K562 (cell line): Measurements from ENCODE around the gene GPD2. TPM values are rescaled to one million over a fixed set of nuclear protein-coding genes. Genes with fewer than 3 reads are reported as not detected.
A peak's percentile ranks its signal among the peaks of the same experiment; 100 is the strongest.

Source experiments
- ATAC-seq: fragments of 200-7000 bp; cut with Tn5 transposase; 3 replicates; pipeline ENCODE4 v1.9.1; 2020; ENCODE audit warnings: moderate library complexity
- BruUV-seq: library from RNA; stranded (reverse); fragments of 400-500 nt; replicated peaks from 2 replicates; lab custom pipeline; 2021; lab: Mats Ljungman, UMichigan
- CTCF ChIA-PET: fragments of 300-600 bp; formaldehyde crosslinking; extraction: SDS; loops from one replicate; lab custom pipeline; 2021; ENCODE audit warnings: low intra/inter-chr PET ratio; lab: Yijun Ruan, JAX
- POLR2A ChIA-PET: fragments of 300-600, 350-650 bp; sonication (Branson Sonifier 250); formaldehyde crosslinking; extraction: SDS; loops from one replicate; lab custom pipeline; 2021; ENCODE audit warnings: antibody characterized with exemption, inconsistent platforms; lab: Yijun Ruan, JAX
- DNase-seq, 4 experiments: peaks; one replicate each; pipeline versions ENCODE4 v3.0.0 to v3.0.0-alpha.2; 2011 to 2018; ENCODE audit warnings: low spot score in 3 of 4, mixed read lengths in 3 of 4; ENCODE audit errors: extremely low read depth in 1 of 4
- FAIRE-seq: peaks from 2 replicates; lab custom pipeline; 2011; peaks lifted over from hg19 to GRCh38; lab: Jason Lieb, UNC
- H2AFZ ChIP-seq: 2 replicates; pipeline ENCODE4 v1.6.0; 2011; ENCODE audit warnings: low read depth, low read length, control low read depth, inconsistent platforms
- H3K27ac ChIP-seq: fragments of 200-600 bp; 3 replicates; pipeline ENCODE4 v1.8.0; 2011; ENCODE audit warnings: low read depth, mild to moderate bottlenecking, control low read depth, inconsistent platforms, low read length, moderate library complexity, mixed read lengths; ENCODE audit errors: extremely low read depth
- H3K27me3 ChIP-seq, 2 experiments: fragments of 300-600 bp in 1 of 2; 2 replicates in 1 of 2; 3 replicates in 1 of 2; pipeline versions ENCODE4 v1.6.0 to v1.8.0; 2011; ENCODE audit warnings: inconsistent platforms in 2 of 2, low read length in 2 of 2, mild to moderate bottlenecking in 1 of 2, mixed read lengths in 1 of 2, moderate library complexity in 1 of 2; ENCODE audit not compliant: control insufficient read depth in 2 of 2, insufficient read depth in 2 of 2
- H3K36me3 ChIP-seq: fragments of 300-600 bp; 3 replicates; pipeline ENCODE4 v1.8.0; 2011; ENCODE audit warnings: mild to moderate bottlenecking, low read length, inconsistent platforms; ENCODE audit not compliant: control insufficient read depth, insufficient read depth
- H3K4me1 ChIP-seq, 2 experiments: fragments of 200-600 bp in 1 of 2; replicated peaks in 1 of 2; 2 replicates in 1 of 2; 3 replicates in 1 of 2; pipeline versions ENCODE4 v1.5.1 to v1.8.0; 2011; ENCODE audit warnings: inconsistent platforms in 2 of 2, low read length in 2 of 2, mild to moderate bottlenecking in 1 of 2, mixed read lengths in 1 of 2, moderate library complexity in 1 of 2; ENCODE audit not compliant: control insufficient read depth in 2 of 2, insufficient read depth in 2 of 2
- H3K4me2 ChIP-seq: 2 replicates; pipeline ENCODE4 v1.6.1; 2011; ENCODE audit warnings: low read length, control low read depth, inconsistent platforms, mixed read lengths; ENCODE audit not compliant: insufficient read depth
- H3K4me3 ChIP-seq: fragments of 200-600 bp; sonication (generic), shearing (Covaris generic); 2 replicates; pipeline ENCODE4 v1.5.1; 2016; ENCODE audit warnings: control low read depth, inconsistent platforms
- H3K79me2 ChIP-seq: fragments of 200-600 bp; 3 replicates; pipeline ENCODE4 v1.8.0; 2011; ENCODE audit warnings: low read length, inconsistent platforms; ENCODE audit not compliant: control insufficient read depth, insufficient read depth
- H3K9ac ChIP-seq, 2 experiments: 2 replicates each; pipeline versions ENCODE4 v1.6.0 to v1.6.1; 2011; ENCODE audit warnings: low read depth in 2 of 2, low read length in 2 of 2, control low read depth in 1 of 2, inconsistent platforms in 1 of 2, mild to moderate bottlenecking in 1 of 2, mixed read lengths in 1 of 2; ENCODE audit not compliant: insufficient read depth in 1 of 2
- H3K9me1 ChIP-seq: one replicate; pipeline ENCODE4 v1.6.0; 2011; ENCODE audit warnings: inconsistent platforms, mild to moderate bottlenecking, low read length, moderate library complexity; ENCODE audit not compliant: control insufficient read depth, insufficient read depth
- H3K9me3 ChIP-seq: replicated peaks from 2 replicates; pipeline ENCODE4 v1.5.1; 2011; ENCODE audit warnings: low read depth, low read length, inconsistent platforms; ENCODE audit not compliant: control insufficient read depth, insufficient read depth
- H4K20me1 ChIP-seq: replicated peaks from 2 replicates; pipeline ENCODE4 v1.6.1; 2011; ENCODE audit warnings: low read length, inconsistent platforms, mixed read lengths; ENCODE audit not compliant: control insufficient read depth, insufficient read depth
- ARNT ChIP-seq, 2 experiments: fragments of 450-650 bp; IDR thresholded peaks; 2 replicates each; pipeline ENCODE4 v1.6.1; 2016; ENCODE audit warnings: mild to moderate bottlenecking in 1 of 2
- E2F4 ChIP-seq: sonication (generic); formaldehyde crosslinking; IDR thresholded peaks from 2 replicates; pipeline ENCODE4 v1.8.0; 2022; ENCODE audit warnings: mild to moderate bottlenecking, low read depth, missing genetic modification reagents
- FOXJ2 ChIP-seq: fragments of 200-800 bp; sonication (Bioruptor generic); IDR thresholded peaks from 2 replicates; pipeline ENCODE4 v1.6.1; 2016; ENCODE audit warnings: missing genetic modification characterization, missing compliant biosample characterization
- HDAC6 ChIP-seq: IDR thresholded peaks from 2 replicates; pipeline ENCODE4 v1.6.1; 2012; ENCODE audit warnings: low read depth, mild to moderate bottlenecking, control low read depth, inconsistent platforms, low read length, moderate library complexity
- HIVEP1 ChIP-seq: fragments of 250-450 bp; sonication (Bioruptor Pico); IDR thresholded peaks from 2 replicates; pipeline ENCODE4 v1.4.0; 2020; ENCODE audit warnings: mild to moderate bottlenecking
- MAZ ChIP-seq, 2 experiments: fragments of 450-650 bp in 1 of 2; sonication (generic) in 1 of 2; formaldehyde crosslinking; IDR thresholded peaks in 1 of 2; conservative IDR thresholded peaks in 1 of 2; 2 replicates each; pipeline versions ENCODE4 v1.4.0 to v1.5.0; 2020; ENCODE audit warnings: mild to moderate bottlenecking in 1 of 2, missing genetic modification reagents in 1 of 2
- MEF2D ChIP-seq: conservative IDR thresholded peaks from 2 replicates; pipeline ENCODE4 v1.6.1; 2016; ENCODE audit warnings: low read depth, missing genetic modification characterization, missing compliant biosample characterization
- NFRKB ChIP-seq: fragments of 450-650 bp; IDR thresholded peaks from 2 replicates; pipeline ENCODE4 v1.6.1; 2016; ENCODE audit warnings: low read depth
- ZBTB8A ChIP-seq: fragments of 450-650 bp; IDR thresholded peaks from 2 replicates; pipeline ENCODE4 v1.6.1; 2018; ENCODE audit warnings: mild to moderate bottlenecking, moderate library complexity; ENCODE audit not compliant: partially characterized antibody
- WGBS: fragments of 100-300 bp; shearing (Covaris generic); methylation state at CpG from one replicate; pipeline ENCODE4 v1.1.6; 2016; ENCODE audit warnings: low coverage, mixed read lengths; ENCODE audit not compliant: insufficient coverage; ENCODE audit errors: missing lambda C conversion rate; 5-methylcytosine and 5-hydroxymethylcytosine counted together
- in situ Hi-C: fragments of 300-500 bp; cut with MboI; formaldehyde crosslinking; loops from 4 replicates; pipeline ENCODE4 v1.15.0; 2018; ENCODE audit warnings: inconsistent platforms, mixed read lengths
- intact Hi-C: fragments of 100-400 bp; cut with micrococcal nuclease; formaldehyde crosslinking; loops from 2 replicates; pipeline ENCODE4 v1.14.2; 2022
- polyA plus RNA-seq, 8 experiments: library from polyadenylated mRNA; depleted of rRNA in 4 of 8; stranded (reverse) in 5 of 8; unstranded in 3 of 8; fragments of >200 nt; fragmentation: Nextera tagmentation in 2 of 8; fragmentation: Illumina TruSeq in 1 of 8; extraction: Ambion mirVana in 2 of 8; extraction: Trizol in 1 of 8; gene quantifications; 2 replicates each; pipeline versions ENCODE4 v1.2.1 to v1.2.3, GENCODE V29; 2011 to 2014; ENCODE audit warnings: inconsistent platforms in 1 of 8, missing spikeins in 1 of 8
- total RNA-seq, 7 experiments: library from RNA; depleted of rRNA in 6 of 7; stranded (reverse); fragments of >200 nt in 6 of 7; fragmentation: Illumina TruSeq in 2 of 7; extraction: Trizol in 2 of 7; gene quantifications; 2 replicates each; pipeline versions ENCODE4 v1.2.1 to v1.2.3, GENCODE V29; 2011 to 2021; ENCODE audit warnings: low replicate concordance in 1 of 7

The GPD2 gene
- total and polyA plus RNA-seq, 9 of the 15 experiments (the other 6 are each of a cell fraction or from before 2014, with no cell fraction given): 5.2 to 39.2 (median 19.0) TPM

GRCh38 chr2:156491176-156491575, 55.0 kb downstream of the GPD2 start:
- in situ Hi-C loops (no loop called here), intact Hi-C loops (no loop called here)
- no peak overlapping the region for H2AFZ ChIP-seq
- no peak overlapping the region for H3K4me3 ChIP-seq
- no peaks in the 10 kb centered on the region for H3K9me1 ChIP-seq
- no peak overlapping the region for H3K27ac ChIP-seq
- H3K4me2 ChIP-seq: no peak overlapping the region
- H3K27me3 ChIP-seq: no peaks in the 10 kb centered on the region
- no peaks in the 10 kb centered on the region for H4K20me1 ChIP-seq
- H3K79me2 ChIP-seq: no peaks in the 10 kb centered on the region
- H3K4me1 ChIP-seq: no peaks in the 10 kb centered on the region
- H3K9ac ChIP-seq: no peak overlapping the region
- DNase-seq: no peak
- 16% methylated on average over 2 of the region's 2 CpGs for WGBS
- no peak for TF ChIP-seq HIVEP1 (CRISPR knock-in tag)
- TF ChIP-seq MEF2D (tag): no peak
- TF ChIP-seq FOXJ2 (tag): no peak
- no peak for TF ChIP-seq E2F4
- no peak for TF ChIP-seq HDAC6
- no peak for TF ChIP-seq ZBTB8A
- no peak for TF ChIP-seq MAZ (CRISPR knock-in tag; conservative IDR thresholded peaks at IDR 0.05 in 1 of 2, IDR thresholded peaks at IDR 0.05 in 1 of 2)
- TF ChIP-seq ARNT (IDR thresholded peaks at IDR 0.05): no peak
- no peak for TF ChIP-seq NFRKB
- TF ChIP-seq, all 486 proteins: peak for 0
- POLR2A ChIA-PET: interaction anchor here (0.7 to 1.4 kb wide), 3 partner anchors 10 to 1141 kb away, joined by 3 to 4 read pairs (median 3); no protein-coding TSS in a partner anchor
- CTCF ChIA-PET: no interaction called here
- FAIRE-seq (peak; percentile 64), ATAC-seq (no peak; the same call in 2 of the 3 replicates)
- Histone ChIP-seq H3K9me3 (no peaks in the 10 kb centered on the region), H3K36me3 (no peaks in the 10 kb centered on the region)
- BruUV-seq: no TSS peak
